GM23338 (cell line): ENCODE data around the gene TRAF7. TPM values are rescaled to one million over a fixed set of nuclear protein-coding genes. Genes with fewer than 3 reads are reported as not detected.

Experiments used
- ATAC-seq: fragments of 200-7000 bp; cut with Tn5 transposase; 3 replicates; pipeline ENCODE4 v1.9.1; 2020
- DNase-seq: peaks from one replicate; pipeline ENCODE4 v3.0.0-alpha.2; 2015; ENCODE audit warnings: low spot score
- H2AFZ ChIP-seq: fragments of 200-600 bp; sonication (generic); 2 replicates; pipeline ENCODE4 v1.8.0; 2016; ENCODE audit warnings: antibody characterized with exemption, mild to moderate bottlenecking, moderate library complexity
- H3F3A ChIP-seq: fragments of 200-600 bp; sonication (generic); replicated peaks from 2 replicates; pipeline ENCODE4 v1.8.0; 2017; ENCODE audit warnings: antibody characterized with exemption, mixed run types, low read depth
- H3K27ac ChIP-seq: fragments of 200-600 bp; sonication (generic); 2 replicates; pipeline ENCODE4 v1.6.1; 2016; ENCODE audit warnings: low read depth
- H3K27me3 ChIP-seq: fragments of 200-600 bp; sonication (generic); 2 replicates; pipeline ENCODE4 v1.8.0; 2016; ENCODE audit warnings: mild to moderate bottlenecking, mixed run types, moderate library complexity; ENCODE audit not compliant: insufficient read depth
- H3K36me3 ChIP-seq: fragments of 200-600 bp; sonication (generic); 2 replicates; pipeline ENCODE4 v1.8.0; 2016; ENCODE audit warnings: mild to moderate bottlenecking; ENCODE audit not compliant: insufficient read depth
- H3K4me1 ChIP-seq: fragments of 200-600 bp; sonication (generic); 2 replicates; pipeline ENCODE4 v1.8.0; 2016; ENCODE audit warnings: mild to moderate bottlenecking, moderate library complexity; ENCODE audit not compliant: insufficient read depth
- H3K4me2 ChIP-seq: fragments of 200-600 bp; sonication (generic); 2 replicates; pipeline ENCODE4 v1.7.1; 2017; ENCODE audit warnings: mixed run types
- H3K4me3 ChIP-seq: fragments of 200-600 bp; sonication (generic); 2 replicates; pipeline ENCODE4 v1.6.1; 2016; ENCODE audit warnings: mixed run types
- H3K79me2 ChIP-seq: fragments of 200-600 bp; sonication (generic); replicated peaks from 2 replicates; pipeline ENCODE4 v1.8.0; 2017; ENCODE audit warnings: mild to moderate bottlenecking; ENCODE audit not compliant: insufficient read depth
- H3K9me2 ChIP-seq: fragments of 200-600 bp; sonication (generic); 2 replicates; pipeline ENCODE4 v1.8.0; 2017; ENCODE audit not compliant: insufficient read depth
- H4K20me1 ChIP-seq: fragments of 200-600 bp; sonication (generic); replicated peaks from 2 replicates; pipeline ENCODE4 v1.8.0; 2017; ENCODE audit warnings: mild to moderate bottlenecking; ENCODE audit not compliant: insufficient read depth
- H3K27ac Mint-ChIP-seq: 2 replicates; pipeline ENCODE4 v1.8.0; 2020; ENCODE audit warnings: inconsistent platforms, mild to moderate bottlenecking, moderate library complexity, mixed read lengths
- H3K27me3 Mint-ChIP-seq: 3 replicates; pipeline ENCODE4 v1.8.0; 2022; ENCODE audit warnings: low read depth, mild to moderate bottlenecking, moderate library complexity, mixed read lengths, inconsistent platforms; ENCODE audit not compliant: insufficient read depth, poor library complexity
- H3K36me3 Mint-ChIP-seq: 3 replicates; pipeline ENCODE4 v1.8.0; 2021; ENCODE audit warnings: low read depth, mild to moderate bottlenecking, inconsistent platforms, moderate library complexity, mixed read lengths
- H3K4me1 Mint-ChIP-seq: 3 replicates; pipeline ENCODE4 v1.8.0; 2020; ENCODE audit warnings: mild to moderate bottlenecking, inconsistent platforms, mixed read lengths
- H3K4me3 Mint-ChIP-seq: 3 replicates; pipeline ENCODE4 v1.8.0; 2021; ENCODE audit warnings: moderate library complexity, mild to moderate bottlenecking, inconsistent platforms, mixed read lengths
- H3K9me3 Mint-ChIP-seq: 3 replicates; pipeline ENCODE4 v1.8.0; 2020; ENCODE audit warnings: moderate library complexity, mild to moderate bottlenecking, inconsistent platforms, mixed read lengths
- CTCF ChIP-seq, 2 experiments: fragments of 200-600 bp in 1 of 2; sonication (generic) in 1 of 2; conservative IDR thresholded peaks; 2 replicates each; pipeline versions ENCODE4 v1.5.1 to v1.6.1; 2016 to 2017; ENCODE audit warnings: antibody characterized with exemption in 2 of 2, low read depth in 2 of 2, mild to moderate bottlenecking in 2 of 2, moderate library complexity in 1 of 2
- ETS1 ChIP-seq: IDR thresholded peaks from 2 replicates; pipeline ENCODE4 v1.6.1; 2016; ENCODE audit warnings: antibody characterized with exemption
- EZH2 ChIP-seq: fragments of 200-600 bp; sonication (generic); IDR thresholded peaks from one replicate; pipeline ENCODE4 v1.8.0; 2017; ENCODE audit warnings: antibody characterized with exemption, mild to moderate bottlenecking, low read depth; ENCODE audit not compliant: unreplicated experiment
- NANOG ChIP-seq: IDR thresholded peaks from 2 replicates; pipeline ENCODE4 v1.6.1; 2016; ENCODE audit warnings: antibody characterized with exemption, borderline replicate concordance
- POLR2AphosphoS5 ChIP-seq: IDR thresholded peaks from 2 replicates; pipeline ENCODE4 v1.6.1; 2016; ENCODE audit warnings: antibody characterized with exemption, low read depth
- STAT1 ChIP-seq: IDR thresholded peaks from one replicate; pipeline ENCODE4 v1.6.1; 2016; ENCODE audit warnings: antibody characterized with exemption; ENCODE audit not compliant: unreplicated experiment
- ZNF114 ChIP-seq: fragments of 250-450 bp; sonication (Bioruptor Pico); IDR thresholded peaks from 2 replicates; pipeline ENCODE4 v1.5.0; 2020; ENCODE audit warnings: mild to moderate bottlenecking, moderate library complexity
- ZNF331 ChIP-seq: fragments of 250-450 bp; sonication (Bioruptor Pico); IDR thresholded peaks from 2 replicates; pipeline ENCODE4 v1.5.0; 2020; ENCODE audit warnings: low read depth, mild to moderate bottlenecking, moderate library complexity
- polyA plus RNA-seq: library from polyadenylated mRNA; unstranded; fragments of >200 nt; fragmentation: Nextera tagmentation; extraction: Ambion mirVana; gene quantifications from 2 replicates; pipeline ENCODE4 v1.2.1, GENCODE V29; 2016
- total RNA-seq: library from RNA; depleted of rRNA; stranded (reverse); fragments of >200 nt; shearing (Covaris generic); gene quantifications from 2 replicates; pipeline ENCODE4 v1.2.3, GENCODE V29; 2014
- TF ChIP-seq, protein P1 (sequence below): fragments of 250-450 bp; sonication (Bioruptor Pico); IDR thresholded peaks from 2 replicates; pipeline ENCODE4 v1.5.0; 2020; ENCODE audit warnings: mild to moderate bottlenecking, moderate library complexity

Gene TRAF7
- total and polyA plus RNA-seq, 2 experiments from 2014 or later, result 36.4 to 133 TPM

DNA sequence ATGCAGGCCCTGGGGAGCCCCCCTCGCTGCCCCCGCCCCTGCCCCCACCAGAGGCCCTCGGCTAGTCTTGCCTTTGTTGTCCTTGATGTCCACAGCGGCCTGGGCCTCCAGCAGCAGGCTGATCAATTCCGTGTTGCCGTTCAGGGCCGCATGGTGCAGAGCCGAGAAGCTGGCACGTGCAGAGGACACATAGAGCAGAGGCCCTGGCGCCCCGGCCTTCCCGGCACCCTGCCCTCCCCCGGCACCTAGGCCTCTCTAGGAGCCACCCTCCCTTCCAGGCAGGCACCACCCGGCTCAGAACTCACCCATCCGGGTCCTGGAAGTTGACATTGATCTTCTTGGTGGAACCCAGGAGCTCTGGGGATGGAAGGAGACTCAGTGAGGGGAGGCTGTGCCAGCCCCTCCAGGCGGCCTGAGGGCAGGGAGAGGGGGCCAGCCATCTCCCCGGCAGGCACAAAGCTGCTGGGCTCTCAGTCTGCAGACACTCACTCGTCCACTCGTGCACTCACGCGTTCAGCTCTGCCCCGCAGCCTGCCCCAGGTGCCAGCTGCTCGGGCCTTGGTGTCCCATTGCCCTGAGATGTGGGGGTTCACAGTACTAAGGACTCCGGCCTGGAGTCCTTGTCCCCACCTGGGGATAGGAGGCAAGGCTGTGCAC is 34.5 kb downstream of the TRAF7 start (continued):
- TF ChIP-seq, protein P1, sequence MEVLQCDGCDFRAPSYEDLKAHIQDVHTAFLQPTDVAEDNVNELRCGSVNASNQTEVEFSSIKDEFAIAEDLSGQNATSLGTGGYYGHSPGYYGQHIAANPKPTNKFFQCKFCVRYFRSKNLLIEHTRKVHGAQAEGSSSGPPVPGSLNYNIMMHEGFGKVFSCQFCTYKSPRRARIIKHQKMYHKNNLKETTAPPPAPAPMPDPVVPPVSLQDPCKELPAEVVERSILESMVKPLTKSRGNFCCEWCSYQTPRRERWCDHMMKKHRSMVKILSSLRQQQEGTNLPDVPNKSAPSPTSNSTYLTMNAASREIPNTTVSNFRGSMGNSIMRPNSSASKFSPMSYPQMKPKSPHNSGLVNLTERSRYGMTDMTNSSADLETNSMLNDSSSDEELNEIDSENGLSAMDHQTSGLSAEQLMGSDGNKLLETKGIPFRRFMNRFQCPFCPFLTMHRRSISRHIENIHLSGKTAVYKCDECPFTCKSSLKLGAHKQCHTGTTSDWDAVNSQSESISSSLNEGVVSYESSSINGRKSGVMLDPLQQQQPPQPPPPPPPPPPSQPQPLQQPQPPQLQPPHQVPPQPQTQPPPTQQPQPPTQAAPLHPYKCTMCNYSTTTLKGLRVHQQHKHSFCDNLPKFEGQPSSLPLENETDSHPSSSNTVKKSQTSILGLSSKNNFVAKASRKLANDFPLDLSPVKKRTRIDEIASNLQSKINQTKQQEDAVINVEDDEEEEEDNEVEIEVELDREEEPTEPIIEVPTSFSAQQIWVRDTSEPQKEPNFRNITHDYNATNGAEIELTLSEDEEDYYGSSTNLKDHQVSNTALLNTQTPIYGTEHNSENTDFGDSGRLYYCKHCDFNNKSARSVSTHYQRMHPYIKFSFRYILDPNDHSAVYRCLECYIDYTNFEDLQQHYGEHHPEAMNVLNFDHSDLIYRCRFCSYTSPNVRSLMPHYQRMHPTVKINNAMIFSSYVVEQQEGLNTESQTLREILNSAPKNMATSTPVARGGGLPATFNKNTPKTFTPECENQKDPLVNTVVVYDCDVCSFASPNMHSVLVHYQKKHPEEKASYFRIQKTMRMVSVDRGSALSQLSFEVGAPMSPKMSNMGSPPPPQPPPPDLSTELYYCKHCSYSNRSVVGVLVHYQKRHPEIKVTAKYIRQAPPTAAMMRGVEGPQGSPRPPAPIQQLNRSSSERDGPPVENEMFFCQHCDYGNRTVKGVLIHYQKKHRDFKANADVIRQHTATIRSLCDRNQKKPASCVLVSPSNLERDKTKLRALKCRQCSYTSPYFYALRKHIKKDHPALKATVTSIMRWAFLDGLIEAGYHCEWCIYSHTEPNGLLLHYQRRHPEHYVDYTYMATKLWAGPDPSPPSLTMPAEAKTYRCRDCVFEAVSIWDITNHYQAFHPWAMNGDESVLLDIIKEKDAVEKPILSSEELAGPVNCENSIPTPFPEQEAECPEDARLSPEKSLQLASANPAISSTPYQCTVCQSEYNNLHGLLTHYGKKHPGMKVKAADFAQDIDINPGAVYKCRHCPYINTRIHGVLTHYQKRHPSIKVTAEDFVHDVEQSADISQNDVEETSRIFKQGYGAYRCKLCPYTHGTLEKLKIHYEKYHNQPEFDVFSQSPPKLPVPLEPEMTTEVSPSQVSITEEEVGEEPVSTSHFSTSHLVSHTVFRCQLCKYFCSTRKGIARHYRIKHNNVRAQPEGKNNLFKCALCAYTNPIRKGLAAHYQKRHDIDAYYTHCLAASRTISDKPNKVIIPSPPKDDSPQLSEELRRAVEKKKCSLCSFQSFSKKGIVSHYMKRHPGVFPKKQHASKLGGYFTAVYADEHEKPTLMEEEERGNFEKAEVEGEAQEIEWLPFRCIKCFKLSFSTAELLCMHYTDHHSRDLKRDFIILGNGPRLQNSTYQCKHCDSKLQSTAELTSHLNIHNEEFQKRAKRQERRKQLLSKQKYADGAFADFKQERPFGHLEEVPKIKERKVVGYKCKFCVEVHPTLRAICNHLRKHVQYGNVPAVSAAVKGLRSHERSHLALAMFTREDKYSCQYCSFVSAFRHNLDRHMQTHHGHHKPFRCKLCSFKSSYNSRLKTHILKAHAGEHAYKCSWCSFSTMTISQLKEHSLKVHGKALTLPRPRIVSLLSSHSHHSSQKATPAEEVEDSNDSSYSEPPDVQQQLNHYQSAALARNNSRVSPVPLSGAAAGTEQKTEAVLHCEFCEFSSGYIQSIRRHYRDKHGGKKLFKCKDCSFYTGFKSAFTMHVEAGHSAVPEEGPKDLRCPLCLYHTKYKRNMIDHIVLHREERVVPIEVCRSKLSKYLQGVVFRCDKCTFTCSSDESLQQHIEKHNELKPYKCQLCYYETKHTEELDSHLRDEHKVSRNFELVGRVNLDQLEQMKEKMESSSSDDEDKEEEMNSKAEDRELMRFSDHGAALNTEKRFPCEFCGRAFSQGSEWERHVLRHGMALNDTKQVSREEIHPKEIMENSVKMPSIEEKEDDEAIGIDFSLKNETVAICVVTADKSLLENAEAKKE, result no peak
- TF ChIP-seq ZNF331 (CRISPR knock-in tag) (no peak), NANOG (no peak), ZNF114 (CRISPR knock-in tag) (no peak), ETS1 (no peak)

- H2AFZ ChIP-seq, result no peak overlapping the region
- DNase-seq, result no peak
- TF ChIP-seq EZH2, result no peak
- no peak for TF ChIP-seq STAT1
- no peak for TF ChIP-seq ETS1
- no peak for TF ChIP-seq CTCF (conservative IDR thresholded peaks at IDR 0.05; ENCODE audit: low read depth in 2 of 2)
- TF ChIP-seq POLR2AphosphoS5, result no peak
- no peak for TF ChIP-seq ZNF331 (CRISPR knock-in tag)
Observed at GRCh38 chr16:2190659-2191445, 35.3 kb downstream of the TRAF7 start.

More at GRCh38 chr16:2190659-2191445, 35.3 kb downstream of the TRAF7 start:
- Histone ChIP-seq H3F3A (0 out of 2 replicates have a peak, but pooled peaks cover 2% of the 10 kb centered on the region), H3K9me2 (no peaks in the 10 kb centered on the region), H3K4me2 (no peak overlapping the region), H4K20me1 (no peaks in the 10 kb centered on the region), H3K4me1 (no peaks in the 10 kb centered on the region; the same call in 1 of the 2 replicates), H3K27me3 (peaks cover 10% of the 10 kb centered on the region), H3K79me2 (no peaks in the 10 kb centered on the region), H3K4me3 (no peak overlapping the region), H3K36me3 (no peaks in the 10 kb centered on the region), H3K27ac (no peak overlapping the region)
- ATAC-seq, result no peak
- Mint-ChIP-seq H3K27ac (no peak overlapping the region), H3K27me3 (peaks cover 9% of the 10 kb centered on the region), H3K36me3 (no peaks in the 10 kb centered on the region), H3K4me1 (no peaks in the 10 kb centered on the region), H3K9me3 (no peaks in the 10 kb centered on the region), H3K4me3 (no peak overlapping the region)
